Osteoblast (primary cell): ENCODE results near the gene DBNL. TPM values are rescaled to one million over a fixed set of nuclear protein-coding genes. Genes with fewer than 3 reads are reported as not detected.

Experiments used
- DNase-seq: peaks from one replicate; pipeline ENCODE4 v3.0.0; 2011; ENCODE audit warnings: low spot score, mixed read lengths; ENCODE audit not compliant: insufficient read length; ENCODE audit errors: missing footprints
- H2AFZ ChIP-seq: 2 replicates; pipeline ENCODE4 v1.6.0; 2011; ENCODE audit warnings: mild to moderate bottlenecking, low read length
- H3K27ac ChIP-seq: 2 replicates; pipeline ENCODE4 v1.5.1; 2011; ENCODE audit warnings: mild to moderate bottlenecking, low read depth, low read length, moderate library complexity
- H3K27me3 ChIP-seq: 2 replicates; pipeline ENCODE4 v1.6.0; 2012; ENCODE audit warnings: mild to moderate bottlenecking, control low read depth, inconsistent platforms, low read length, moderate library complexity; ENCODE audit not compliant: insufficient read depth
- H3K36me3 ChIP-seq: 2 replicates; pipeline ENCODE4 v1.5.1; 2011; ENCODE audit warnings: mild to moderate bottlenecking, low read length, control low read depth, moderate library complexity; ENCODE audit not compliant: insufficient read depth
- H3K4me1 ChIP-seq: 2 replicates; pipeline ENCODE4 v1.5.1; 2011; ENCODE audit warnings: mild to moderate bottlenecking, low read length, control low read depth, moderate library complexity; ENCODE audit not compliant: insufficient read depth
- H3K4me2 ChIP-seq: 2 replicates; pipeline ENCODE4 v1.6.0; 2011; ENCODE audit warnings: mild to moderate bottlenecking, low read length; ENCODE audit not compliant: insufficient read depth
- H3K4me3 ChIP-seq: fragments of 200-600 bp; sonication (generic); 3 replicates; pipeline ENCODE4 v1.5.1; 2012; ENCODE audit warnings: mild to moderate bottlenecking, low read length, inconsistent platforms; ENCODE audit not compliant: insufficient read depth
- H3K79me2 ChIP-seq: 2 replicates; pipeline ENCODE4 v1.6.0; 2012; ENCODE audit warnings: mild to moderate bottlenecking, low read length, control low read depth, inconsistent platforms; ENCODE audit not compliant: insufficient read depth
- H3K9me3 ChIP-seq: 2 replicates; pipeline ENCODE4 v1.5.1; 2011; ENCODE audit warnings: low read depth, low read length, control low read depth
- H4K20me1 ChIP-seq: 2 replicates; pipeline ENCODE4 v1.6.0; 2012; ENCODE audit warnings: mild to moderate bottlenecking, low read length, control low read depth; ENCODE audit not compliant: insufficient read depth
- total RNA-seq: library from RNA; depleted of rRNA; stranded (reverse); fragments of >200 nt; gene quantifications from 2 replicates; pipeline ENCODE4 v1.2.3, GENCODE V29; 2012
- TF ChIP-seq, protein P1 (sequence below): IDR thresholded peaks from 2 replicates; pipeline ENCODE4 v1.5.1; 2011; ENCODE audit warnings: mild to moderate bottlenecking, low read depth, low read length, moderate library complexity; ENCODE audit errors: extremely low read depth

DBNL gene
- total RNA-seq, 1 donor: 105 TPM

DNA sequence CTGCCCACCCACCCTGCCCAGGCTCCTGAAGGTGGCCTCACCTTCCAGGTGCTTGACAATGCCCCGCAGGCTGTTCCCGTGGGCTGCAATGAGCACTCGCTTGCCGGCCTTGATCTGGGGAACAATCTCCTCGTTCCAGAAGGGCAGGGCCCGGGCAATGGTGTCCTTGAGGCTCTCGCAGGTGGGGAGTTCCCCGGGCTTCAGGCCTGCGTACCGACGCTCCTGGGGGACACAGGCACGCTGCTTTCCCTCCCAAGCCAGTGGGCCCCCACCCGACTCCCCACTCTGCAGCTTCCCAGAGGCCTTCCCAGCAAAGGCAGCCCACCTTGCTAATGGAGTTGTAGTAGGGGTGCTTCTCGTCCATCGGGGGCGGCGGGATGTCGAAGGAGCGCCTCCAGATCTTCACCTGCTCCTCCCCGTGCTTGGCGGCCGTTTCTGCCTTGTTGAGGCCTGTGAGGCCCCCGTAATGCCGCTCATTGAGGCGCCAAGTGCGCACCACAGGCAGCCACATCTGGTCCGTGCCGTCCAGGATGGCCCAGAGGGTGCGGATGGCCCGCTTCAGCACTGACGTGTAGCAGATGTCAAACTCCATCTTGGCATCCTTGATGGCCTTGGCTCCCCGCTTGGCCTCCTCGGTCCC, 20.4 kb downstream of the DBNL start:
- no peaks in the 10 kb centered on the region for H3K9me3 ChIP-seq
- H2AFZ ChIP-seq: no peak overlapping the region
- peaks cover 22% of the 10 kb centered on the region for H4K20me1 ChIP-seq
- TF ChIP-seq, protein P1, sequence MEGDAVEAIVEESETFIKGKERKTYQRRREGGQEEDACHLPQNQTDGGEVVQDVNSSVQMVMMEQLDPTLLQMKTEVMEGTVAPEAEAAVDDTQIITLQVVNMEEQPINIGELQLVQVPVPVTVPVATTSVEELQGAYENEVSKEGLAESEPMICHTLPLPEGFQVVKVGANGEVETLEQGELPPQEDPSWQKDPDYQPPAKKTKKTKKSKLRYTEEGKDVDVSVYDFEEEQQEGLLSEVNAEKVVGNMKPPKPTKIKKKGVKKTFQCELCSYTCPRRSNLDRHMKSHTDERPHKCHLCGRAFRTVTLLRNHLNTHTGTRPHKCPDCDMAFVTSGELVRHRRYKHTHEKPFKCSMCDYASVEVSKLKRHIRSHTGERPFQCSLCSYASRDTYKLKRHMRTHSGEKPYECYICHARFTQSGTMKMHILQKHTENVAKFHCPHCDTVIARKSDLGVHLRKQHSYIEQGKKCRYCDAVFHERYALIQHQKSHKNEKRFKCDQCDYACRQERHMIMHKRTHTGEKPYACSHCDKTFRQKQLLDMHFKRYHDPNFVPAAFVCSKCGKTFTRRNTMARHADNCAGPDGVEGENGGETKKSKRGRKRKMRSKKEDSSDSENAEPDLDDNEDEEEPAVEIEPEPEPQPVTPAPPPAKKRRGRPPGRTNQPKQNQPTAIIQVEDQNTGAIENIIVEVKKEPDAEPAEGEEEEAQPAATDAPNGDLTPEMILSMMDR: no peak
- peaks cover 8% of the 10 kb centered on the region for H3K4me1 ChIP-seq
- H3K4me2 ChIP-seq: peak overlapping the region; percentile 15
- H3K79me2 ChIP-seq: no peaks in the 10 kb centered on the region
- H3K27me3 ChIP-seq: no peaks in the 10 kb centered on the region
- peak overlapping the region; percentile 7 for H3K4me3 ChIP-seq
- DNase-seq: peak; percentile 84
- H3K27ac ChIP-seq: no peak overlapping the region
- H3K36me3 ChIP-seq: peaks cover 22% of the 10 kb centered on the region

DNA sequence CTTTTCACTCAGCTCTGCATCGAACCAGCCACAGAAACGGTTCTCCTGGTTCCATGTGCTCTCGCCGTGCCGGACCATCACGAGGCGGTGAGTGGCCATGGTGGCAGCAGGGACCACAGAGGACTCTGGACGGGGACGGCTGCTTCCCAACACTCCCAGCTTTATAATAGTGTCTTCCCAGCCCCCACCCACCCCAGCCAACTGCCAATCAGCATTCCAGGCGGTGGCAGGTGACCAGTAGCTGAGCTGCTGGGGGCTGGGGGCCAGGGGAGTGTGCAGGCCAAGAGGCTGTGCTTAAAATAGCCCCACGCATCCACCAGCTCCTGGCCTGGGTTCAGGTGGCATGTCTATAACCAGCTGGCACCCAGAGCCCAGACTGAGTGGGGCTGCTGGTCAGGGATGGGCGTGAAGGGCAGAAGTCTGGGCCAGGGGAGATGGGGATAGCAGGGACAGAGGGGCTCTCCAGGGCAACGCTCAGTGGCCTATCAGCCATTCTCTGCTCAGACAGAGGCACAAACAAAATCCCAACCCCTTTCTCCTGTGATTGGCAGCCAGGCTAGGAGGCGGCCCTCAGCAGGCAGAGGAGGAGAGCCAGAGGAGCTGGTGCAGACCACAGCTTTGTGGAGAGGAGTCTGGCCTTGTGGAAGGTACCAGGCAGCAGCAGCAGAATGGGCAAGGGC, 21.1 kb downstream of the DBNL start, which contains the start of gene PGAM2:
Gene PGAM2, minus strand, starts transcription at position 137 of the 680 bp plus-strand sequence. Its CDS starts 38 bp downstream, at position 99.
- DNase-seq: peak; percentile 84
- no peak within 1 kb of the TSS for H3K27ac ChIP-seq

DNA sequence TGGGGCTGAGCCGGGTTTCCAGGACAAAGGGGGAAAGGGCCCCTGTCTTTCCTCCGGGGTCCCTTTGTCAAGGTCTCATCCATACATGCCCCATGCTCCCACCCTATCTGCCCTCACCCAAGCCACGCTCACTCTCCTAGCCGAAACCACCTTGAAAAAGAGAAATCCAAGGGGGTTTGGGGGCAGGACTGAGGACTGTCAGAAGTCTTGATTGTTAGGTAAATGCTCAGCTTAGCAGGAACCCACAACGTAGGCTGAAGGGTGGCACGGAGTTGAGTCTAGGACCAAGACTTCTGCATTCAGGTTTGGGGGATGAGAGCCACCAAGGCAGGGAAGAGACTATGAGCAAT, 21.6 kb downstream of the DBNL start:
- Histone ChIP-seq H3K27ac (no peak overlapping the region), H3K4me3 (no peak overlapping the region), H3K79me2 (no peaks in the 10 kb centered on the region), H3K4me2 (no peak overlapping the region), H3K9me3 (no peaks in the 10 kb centered on the region), H3K36me3 (peaks cover 10% of the 10 kb centered on the region), H3K4me1 (peaks cover 8% of the 10 kb centered on the region), H2AFZ (no peak overlapping the region), H4K20me1 (peaks cover 19% of the 10 kb centered on the region), H3K27me3 (no peaks in the 10 kb centered on the region)
- DNase-seq: peak; percentile 63
- TF ChIP-seq, protein P1: no peak

More for the DNA sequence above, 21.1 kb downstream of the DBNL start, which contains the start of gene PGAM2:
- Histone ChIP-seq H3K36me3 (peaks cover 15% of the 10 kb centered on the region), H4K20me1 (peaks cover 22% of the 10 kb centered on the region), H3K4me3 (peak within 1 kb of the TSS; percentile 7), H3K27me3 (no peaks in the 10 kb centered on the region), H3K4me1 (peaks cover 8% of the 10 kb centered on the region), H2AFZ (no peak within 1 kb of the TSS), H3K9me3 (no peaks in the 10 kb centered on the region), H3K79me2 (no peaks in the 10 kb centered on the region), H3K4me2 (peak within 1 kb of the TSS; percentile 23)
- TF ChIP-seq, protein P1: no peak

DNA sequence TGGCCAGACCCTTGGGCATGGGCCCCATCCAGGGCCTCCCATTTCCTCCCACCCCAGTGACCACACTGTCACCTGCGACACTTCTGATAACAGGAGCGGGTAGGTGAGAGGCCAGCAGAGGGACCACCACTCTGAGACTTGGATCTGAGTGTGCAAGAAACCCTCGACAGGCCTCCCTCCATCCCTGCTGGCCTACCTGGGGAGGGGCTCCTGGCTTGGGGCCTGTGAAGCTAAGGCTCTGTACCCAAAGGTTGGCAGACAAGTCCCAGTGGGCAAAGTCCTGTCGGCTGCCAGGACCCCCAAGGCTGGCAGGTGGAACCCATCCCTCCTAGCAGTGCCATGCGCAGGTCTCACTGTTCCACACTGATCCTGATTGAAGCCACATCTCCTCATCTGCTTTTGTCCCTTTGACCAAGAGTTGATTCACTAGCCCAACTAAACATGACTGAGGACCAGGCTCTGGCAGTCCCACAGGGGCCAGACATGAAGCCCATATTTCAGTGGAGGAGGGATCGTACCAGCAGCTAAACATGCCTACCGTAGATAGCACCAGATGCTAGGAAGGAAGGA, 22.1 kb downstream of the DBNL start:
- H3K4me2 ChIP-seq: no peak overlapping the region
- H3K36me3 ChIP-seq: peaks cover 5% of the 10 kb centered on the region
- TF ChIP-seq, protein P1: no peak
- no peak overlapping the region for H2AFZ ChIP-seq
- H3K9me3 ChIP-seq: no peaks in the 10 kb centered on the region
- H3K4me1 ChIP-seq: peaks cover 12% of the 10 kb centered on the region
- H3K79me2 ChIP-seq: no peaks in the 10 kb centered on the region
- no peak overlapping the region for H3K4me3 ChIP-seq
- no peaks in the 10 kb centered on the region for H3K27me3 ChIP-seq
- H3K27ac ChIP-seq: no peak overlapping the region
- H4K20me1 ChIP-seq: peaks cover 19% of the 10 kb centered on the region
- DNase-seq: peak; percentile 59
